Lower leg skin (tissue), 3 donors: ENCODE data around the gene STN1.

Source experiments
- CTCF ChIP-seq, 3 donors: fragments of 450-650 bp; IDR thresholded peaks; one replicate each; pipeline ENCODE4 v1.5.1; 2016; ENCODE audit warnings: antibody characterized with exemption in 3 of 3, mild to moderate bottlenecking in 3 of 3, moderate library complexity in 2 of 3
- POLR2A ChIP-seq, 2 donors: fragments of 450-650 bp; IDR thresholded peaks; one replicate each; pipeline ENCODE4 v1.6.1; 2016 to 2017; ENCODE audit warnings: antibody characterized with exemption in 2 of 2, mild to moderate bottlenecking in 1 of 2, moderate library complexity in 1 of 2

DNA sequence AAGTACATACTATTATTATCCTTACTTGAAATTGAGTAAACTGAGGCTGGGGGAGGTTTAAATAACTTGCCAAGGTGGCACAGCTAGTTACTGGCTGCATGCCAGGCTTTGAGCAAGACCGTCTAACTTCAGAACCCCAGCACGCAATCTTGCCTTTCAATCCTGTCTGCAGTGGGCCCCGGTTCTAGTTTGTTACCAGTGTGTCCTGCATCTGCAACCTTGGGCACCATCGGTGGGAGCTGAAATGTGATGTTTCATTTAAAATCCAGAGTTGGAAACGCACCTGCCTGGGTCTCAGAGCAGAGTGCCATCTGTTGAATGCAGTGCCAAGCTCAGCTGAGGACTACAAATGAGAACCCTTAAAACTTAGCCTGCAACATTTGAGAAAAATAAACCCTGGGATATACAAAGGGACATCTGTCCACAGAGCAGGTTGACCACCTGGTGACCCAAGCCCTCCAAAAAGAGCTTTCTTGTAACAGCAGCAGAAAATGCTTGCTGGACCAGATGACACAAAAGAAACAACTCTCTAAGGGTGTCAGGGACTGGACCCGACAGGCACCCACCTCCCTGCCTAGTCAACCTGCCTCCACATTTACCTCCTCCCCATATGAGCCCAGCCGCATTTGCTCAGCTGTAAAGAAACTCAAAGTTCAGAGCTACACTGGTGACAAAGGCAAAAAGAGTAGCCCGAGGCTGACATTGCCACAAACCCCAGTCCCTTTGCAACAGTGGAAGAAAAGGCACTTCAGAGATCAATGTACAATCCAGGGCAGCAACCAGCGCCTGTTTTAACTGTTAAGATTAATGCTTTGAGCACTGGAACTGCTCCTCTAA lies 64.3 kb downstream of the STN1 start:
- no peak for TF ChIP-seq CTCF (IDR thresholded peaks at IDR 0.05)
- no peak for TF ChIP-seq POLR2A (IDR thresholded peaks at IDR 0.05)
